Measurements from ENCODE around the gene ZMYM3.
"Not testable (repeated sequence)": the region's sequence is repeated elsewhere in the genome, so short reads cannot be mapped to it uniquely, and the experiment has no call there.

The ZMYM3 gene

DNA sequence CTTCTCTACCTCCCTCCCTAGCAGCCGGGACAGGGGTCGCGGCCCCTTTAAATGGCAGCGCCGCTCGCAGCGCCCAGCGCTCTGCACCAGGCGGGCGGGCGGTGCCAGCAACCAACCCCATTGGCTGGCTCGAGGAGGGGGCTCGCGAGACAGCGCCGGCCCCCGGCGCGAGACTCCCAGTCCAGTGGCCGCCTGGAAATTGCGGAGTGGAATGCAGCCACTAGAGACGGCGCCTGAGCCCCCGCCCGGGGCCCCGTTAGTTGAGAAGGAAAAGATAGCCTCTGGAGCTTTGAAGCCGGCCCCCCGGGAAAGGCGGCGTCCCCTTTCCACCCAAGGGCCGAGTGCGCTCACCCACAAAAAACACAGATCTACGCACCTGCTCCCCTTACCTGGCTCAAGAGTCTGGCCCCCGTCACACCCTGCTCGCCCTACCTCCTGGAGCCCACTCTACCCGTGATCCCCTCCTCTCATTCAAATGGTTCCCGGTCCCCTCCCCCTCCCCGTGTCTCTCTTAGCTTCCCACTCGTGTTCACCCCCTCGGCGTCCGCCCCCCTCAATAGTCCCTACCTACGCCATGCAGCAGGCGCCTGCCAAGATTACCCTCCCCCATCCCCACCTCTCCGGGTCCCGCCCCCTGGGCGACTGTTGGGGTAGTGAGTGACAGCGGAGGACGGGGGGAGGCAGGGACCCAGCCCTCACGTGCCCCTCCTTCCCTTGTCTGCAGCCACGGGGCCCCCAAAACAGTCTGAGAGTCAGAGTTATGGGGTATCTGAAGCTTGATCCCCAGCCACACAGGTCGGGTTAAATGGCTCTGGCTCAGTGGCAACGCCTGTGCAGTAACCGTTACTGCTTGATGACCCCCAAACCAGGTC, at the start of gene ZMYM3:
Gene ZMYM3, minus strand, starts transcription at position 49 of the 872 bp plus-strand sequence. CDS start 885 bp downstream, outside the sequence.
- DNase-seq: peak; percentile 85 to 90

DNA sequence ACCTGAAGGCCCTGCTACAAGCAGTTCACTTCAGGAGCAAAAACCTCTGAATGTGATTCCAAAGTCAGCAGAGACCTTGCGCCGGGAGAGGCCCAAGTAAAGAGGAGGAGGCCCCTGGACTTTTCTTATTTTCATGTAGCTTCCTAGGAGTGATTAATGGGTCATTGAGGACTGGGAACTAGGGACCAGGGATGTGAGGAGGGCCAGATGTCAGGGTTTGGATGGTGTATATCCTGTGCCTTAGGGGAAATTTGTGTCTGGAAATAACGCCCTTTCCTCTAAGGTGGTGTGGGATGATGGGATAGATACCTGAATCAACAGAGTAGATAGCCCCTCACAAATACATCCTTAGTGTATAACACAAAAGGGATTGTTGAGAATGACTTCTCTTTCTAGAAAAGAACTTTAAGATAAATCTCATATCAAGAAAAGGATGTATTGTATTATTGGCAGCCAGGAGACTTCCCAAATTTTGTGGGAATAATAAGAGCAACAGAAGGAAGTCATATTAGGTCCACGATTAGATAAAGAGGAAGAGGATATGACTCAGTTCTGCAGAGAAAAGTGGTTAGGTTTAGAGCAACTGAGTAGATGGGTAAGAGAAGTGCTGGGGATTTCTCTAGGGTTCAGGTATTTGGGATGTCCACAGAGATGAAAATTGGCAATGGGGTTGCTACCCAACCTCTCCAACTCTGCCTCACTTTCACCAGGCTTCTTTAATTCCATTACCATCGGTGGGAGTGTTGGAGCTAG, 48.7 kb upstream of the ZMYM3 start:
- no peak for DNase-seq

- DNase-seq: no peak
Observed at GRCh38 chrX:71301195-71301924, 47.4 kb upstream of the ZMYM3 start, which contains the start of gene ITGB1BP2. TSS of gene ITGB1BP2 (plus strand) at chrX:71301750. CDS start at chrX:71301807, 57 bp downstream.

GRCh38 chrX:71300495-71300894, 46.6 kb upstream of the ZMYM3 start:
- DNase-seq: not testable (repeated sequence)

DNA sequence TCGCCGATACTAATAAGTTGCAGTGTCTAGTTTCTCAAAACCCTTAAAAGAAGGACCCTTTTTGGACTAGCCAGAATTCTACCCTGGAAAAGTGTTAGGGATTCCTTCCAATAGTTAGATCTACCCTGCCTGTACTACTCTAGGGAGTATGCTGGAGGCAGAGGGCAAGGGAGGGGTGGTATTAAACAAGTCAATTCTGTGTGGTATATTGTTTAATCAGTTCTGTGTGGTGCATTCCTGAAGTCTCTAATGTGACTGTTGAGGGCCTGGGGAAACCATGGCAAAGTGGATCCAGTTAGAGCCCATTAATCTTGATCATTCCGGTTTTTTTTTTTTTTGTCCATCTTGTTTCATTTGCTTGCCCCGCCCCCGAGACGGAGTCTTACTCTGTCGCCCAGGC, 46.1 kb upstream of the ZMYM3 start:
- not testable (repeated sequence) for DNase-seq

DNA sequence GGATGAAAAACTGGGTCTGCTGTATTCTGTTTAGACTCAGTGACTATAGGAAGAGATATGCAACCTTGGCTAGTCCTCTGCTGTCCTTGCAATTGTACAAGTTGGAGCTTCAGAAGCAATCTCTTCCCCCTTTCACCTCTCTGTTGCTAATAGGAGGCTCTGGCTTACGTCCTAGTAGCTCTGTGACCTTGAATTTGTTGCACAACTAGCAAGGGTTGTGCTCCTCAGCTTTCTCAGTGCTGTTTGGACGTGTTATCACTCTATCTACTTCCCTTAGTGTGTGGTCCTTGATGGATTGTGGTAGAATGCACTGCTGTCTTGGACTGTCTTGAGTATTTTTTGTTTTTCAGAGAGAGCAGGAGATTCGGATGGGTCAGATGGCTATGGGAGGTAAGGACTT, 44.2 kb upstream of the ZMYM3 start:
- no peak for DNase-seq

GRCh38 chrX:71296806-71297205, 42.9 kb upstream of the ZMYM3 start:
- no peak for DNase-seq

DNA sequence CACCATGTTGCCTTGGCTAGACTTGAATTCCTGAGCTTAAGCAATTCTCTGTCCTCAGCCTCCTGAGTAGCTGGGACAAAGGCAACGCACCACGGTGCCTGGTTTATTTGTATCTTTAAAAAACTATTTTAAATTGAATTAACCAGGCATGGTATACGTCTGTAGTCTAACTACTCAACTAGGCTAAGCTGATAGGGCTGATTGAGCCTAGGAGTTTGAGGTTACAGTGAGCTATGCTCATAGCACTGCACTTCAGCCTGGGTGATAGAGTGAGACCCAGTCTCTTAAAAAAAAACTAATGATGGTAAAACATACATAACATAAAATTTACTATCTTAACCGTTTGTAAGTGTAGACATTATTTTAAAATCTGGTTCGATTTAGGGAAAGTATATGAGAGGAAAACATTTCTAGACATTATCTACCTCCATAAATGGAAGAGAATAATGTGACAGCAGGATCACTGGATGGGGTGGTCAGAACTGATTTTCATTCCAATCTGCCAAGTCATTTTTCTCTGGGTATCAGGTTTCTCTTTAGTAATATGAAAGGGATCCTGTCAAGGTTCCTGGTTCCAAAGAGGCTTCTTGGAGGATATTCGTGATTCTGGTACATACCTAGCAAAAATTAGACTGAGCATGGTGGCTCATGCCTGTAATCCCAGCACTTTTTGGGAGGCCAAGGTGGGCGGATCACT, 38.9 kb upstream of the ZMYM3 start:
- no peak for DNase-seq

DNA sequence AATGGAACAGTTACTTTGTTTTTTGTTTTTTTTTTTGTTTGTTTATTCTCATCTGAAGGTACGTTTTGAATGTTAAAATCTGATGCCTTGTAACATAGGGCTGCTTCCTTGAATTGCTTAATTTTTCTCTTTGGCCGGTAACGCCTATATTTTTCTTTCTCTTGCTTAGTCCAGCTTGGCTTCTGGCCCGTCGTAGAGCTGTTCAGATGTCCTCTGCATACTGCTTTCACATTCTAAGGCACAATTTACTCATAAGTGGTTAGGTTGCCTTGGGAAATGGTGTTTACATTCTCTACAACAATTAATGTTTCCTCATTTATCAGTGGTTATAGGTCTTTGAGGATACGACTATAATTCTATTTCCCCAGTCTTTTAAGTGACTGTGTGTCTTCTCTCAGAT, 37.4 kb upstream of the ZMYM3 start:
- no peak for DNase-seq

- DNase-seq: no peak
Observed at GRCh38 chrX:71285929-71286328, 32.0 kb upstream of the ZMYM3 start.

DNA sequence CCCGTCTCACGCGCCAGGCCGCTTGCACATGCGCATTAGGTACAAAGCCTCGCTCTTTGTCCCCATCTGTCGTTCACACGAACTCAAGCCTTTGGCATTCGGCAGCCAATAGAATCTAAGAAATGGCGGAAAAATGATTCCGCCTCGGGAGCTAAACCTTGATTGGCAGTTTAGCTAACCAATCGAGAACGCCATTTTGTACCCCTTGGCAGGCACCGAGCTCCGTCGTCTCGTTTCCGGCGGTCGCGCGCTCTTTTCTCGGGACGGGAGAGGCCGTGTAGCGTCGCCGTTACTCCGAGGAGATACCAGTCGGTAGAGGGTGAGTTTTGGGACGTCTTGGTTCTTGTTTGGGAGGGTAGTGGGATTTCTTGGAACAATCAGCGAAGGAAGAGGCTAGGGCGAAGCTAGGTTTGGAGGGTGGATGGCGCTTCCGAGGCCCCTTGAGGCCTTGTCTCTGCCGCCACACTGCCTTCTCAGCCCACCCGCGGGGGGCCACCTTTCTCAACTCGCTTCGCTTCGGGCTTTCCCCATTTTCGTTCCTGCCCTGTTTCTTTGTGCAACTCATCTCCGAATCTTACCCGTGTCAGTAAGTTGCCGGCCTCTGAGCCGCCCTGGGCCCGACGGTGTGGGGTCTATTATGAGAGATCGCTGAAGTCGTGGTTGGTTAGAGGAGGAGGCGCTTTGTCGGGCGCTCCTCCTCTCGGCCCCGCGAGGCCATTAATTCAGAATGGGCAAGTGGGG, 29.6 kb upstream of the ZMYM3 start, which contains the start of gene NONO:
Gene NONO, plus strand, starts transcription at position 233 of the 741 bp plus-strand sequence. CDS start 7,003 bp downstream, outside the sequence.
- peak; percentile 96 to 99 for DNase-seq

- peak; percentile 27 to 58 for DNase-seq
Observed at GRCh38 chrX:71282514-71283402, 28.8 kb upstream of the ZMYM3 start.

- DNase-seq: not testable (repeated sequence)
Observed at GRCh38 chrX:71281300-71281699, 27.4 kb upstream of the ZMYM3 start.

GRCh38 chrX:71272313-71272712, 18.4 kb upstream of the ZMYM3 start:
- not testable (repeated sequence) for DNase-seq

DNA sequence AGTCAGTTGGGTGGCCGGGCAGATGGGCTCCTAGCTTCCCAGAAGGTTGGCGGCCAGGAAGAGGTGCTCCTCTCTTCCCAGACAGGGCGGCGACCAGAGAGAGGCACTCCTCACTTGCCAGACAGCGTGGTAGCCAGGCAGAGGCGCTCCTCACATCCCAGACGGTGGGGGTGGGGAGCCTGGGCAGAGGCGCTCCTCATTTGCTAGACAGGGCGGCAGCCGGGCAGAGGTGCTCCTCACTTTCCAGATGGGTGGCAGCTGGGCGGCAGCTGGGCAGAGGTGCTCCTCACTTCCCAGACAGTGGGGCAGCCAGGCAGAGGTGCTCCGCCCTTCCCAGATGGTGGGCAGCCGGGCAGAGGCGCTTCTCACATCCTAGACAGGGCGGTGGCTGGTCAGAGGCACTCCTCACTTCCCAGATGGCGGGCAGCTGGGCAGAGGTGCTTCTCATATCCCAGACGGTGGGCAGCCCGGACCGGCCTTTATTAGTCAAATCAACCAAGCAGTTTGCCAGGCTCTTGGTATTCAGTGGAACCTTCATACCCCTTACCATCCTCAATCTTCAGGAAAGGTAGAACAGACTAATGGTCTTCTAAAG, 16.0 kb upstream of the ZMYM3 start:
- DNase-seq: no peak

DNA sequence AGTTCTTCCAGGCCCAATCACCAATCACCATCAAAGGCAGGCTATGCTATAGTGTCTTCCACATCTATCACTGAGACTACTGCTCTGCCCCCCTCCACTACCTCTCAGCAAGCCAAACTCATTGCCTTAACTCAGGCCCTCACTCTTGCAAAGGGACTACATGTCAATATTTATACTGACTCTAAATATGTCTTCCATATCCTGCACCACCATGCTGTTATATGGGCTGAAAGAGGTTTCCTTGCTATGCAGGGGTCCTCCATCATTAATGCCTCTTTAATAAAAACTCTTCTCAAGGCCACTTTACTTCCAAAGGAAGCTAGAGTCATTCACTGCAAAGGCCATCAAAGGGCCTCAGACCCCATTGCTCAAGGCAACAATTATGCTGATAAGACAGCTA, 14.7 kb upstream of the ZMYM3 start:
- DNase-seq: not testable (repeated sequence)

GRCh38 chrX:71256856-71257255, 2.9 kb upstream of the ZMYM3 start:
- no peak for DNase-seq

DNA sequence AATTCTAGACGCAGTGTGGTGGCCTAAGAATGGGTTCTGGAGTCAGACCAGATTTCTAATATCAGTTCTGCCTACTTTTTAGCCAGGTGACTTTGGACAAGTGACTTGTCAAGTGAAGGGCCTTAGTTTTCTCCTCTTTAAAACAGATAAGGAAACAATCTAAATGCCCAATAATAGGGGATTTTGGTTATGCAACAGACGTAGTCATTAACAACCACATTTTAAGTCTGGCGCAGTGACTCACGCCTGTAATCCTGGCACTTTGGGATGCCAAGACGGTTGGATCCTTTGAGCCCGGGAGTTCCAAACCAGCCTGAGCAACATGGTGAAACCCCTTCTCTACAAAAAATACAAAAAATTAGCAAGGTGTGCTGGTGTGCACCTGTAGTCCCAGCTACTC, 2.1 kb upstream of the ZMYM3 start:
- no peak for DNase-seq

DNA sequence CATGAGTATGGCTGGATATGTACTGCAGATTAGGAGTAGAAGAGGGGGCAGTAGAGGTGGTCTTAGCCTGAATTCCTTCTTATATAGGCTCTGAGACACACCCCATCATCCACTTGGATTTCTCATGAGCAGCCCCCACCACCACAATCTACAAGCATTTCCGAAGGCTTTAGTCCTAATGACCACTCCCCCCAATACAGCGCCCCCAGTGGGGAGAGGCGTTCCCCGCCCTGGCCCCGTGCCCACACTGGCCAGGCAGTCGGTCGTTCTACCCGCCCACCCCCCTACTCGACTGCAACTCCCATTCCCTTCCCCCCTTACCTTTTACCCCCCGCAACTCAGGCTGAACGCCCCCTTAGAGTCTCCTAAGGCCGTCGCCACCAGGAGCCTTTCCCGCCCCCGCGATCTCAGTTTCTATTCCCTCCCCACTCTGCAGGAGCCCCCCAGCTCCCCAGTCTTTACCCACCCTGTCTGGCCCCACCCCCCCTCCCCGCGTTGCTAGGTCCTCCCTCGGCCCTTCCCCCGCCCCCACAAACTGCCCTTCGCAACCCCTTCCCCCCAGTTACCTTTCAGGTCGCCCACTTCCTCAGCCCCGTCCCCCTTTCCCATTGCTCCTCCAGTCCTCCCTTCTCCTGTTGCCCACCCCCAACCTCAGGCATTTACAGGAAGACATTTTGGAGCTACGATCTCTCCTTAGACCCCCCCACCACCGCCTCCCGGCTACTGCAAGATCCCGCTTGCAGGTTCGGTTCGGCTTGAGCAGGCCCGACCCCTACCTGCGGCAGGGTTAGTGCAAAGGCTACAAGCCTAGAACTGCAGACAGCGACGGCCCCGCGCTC, 468 bp downstream of the ZMYM3 start:
- DNase-seq: peak; percentile 47 to 51

All from NCI-H2081 (cell line).